ENCODE results near the gene SETD3.

DNA sequence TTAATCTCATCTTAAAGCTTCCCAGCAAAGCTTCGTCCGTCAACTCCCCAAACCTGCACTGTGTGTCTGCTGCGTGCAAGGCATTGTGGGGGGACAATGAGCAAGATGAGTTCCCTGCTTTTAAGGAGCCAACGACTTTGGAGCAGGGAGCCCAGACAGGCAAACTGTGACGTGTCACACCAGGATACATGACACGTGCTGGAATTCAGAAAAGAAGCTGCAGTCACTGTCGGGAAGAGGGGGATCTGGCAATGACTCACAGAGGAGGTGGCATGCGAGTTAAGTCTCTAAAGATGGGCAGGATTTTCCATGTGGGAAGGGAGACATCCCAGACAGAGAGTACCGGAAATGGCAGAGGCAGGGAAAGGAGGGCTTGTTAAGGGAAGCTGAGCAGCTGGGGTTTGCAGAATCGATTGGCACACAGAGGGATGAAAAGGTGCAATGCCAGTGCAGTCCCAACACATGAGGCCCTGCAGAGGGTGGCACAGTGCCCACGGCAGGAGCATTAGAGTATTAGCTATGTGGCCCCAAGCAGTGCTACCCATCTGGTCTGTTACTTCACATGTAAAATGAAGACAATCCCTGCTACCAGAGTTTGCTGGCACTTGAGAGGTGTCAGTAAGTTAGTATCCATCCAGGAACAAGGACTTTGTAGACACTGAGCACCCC lies 52.9 kb downstream of the SETD3 start:
- TF ChIP-seq, protein P1, sequence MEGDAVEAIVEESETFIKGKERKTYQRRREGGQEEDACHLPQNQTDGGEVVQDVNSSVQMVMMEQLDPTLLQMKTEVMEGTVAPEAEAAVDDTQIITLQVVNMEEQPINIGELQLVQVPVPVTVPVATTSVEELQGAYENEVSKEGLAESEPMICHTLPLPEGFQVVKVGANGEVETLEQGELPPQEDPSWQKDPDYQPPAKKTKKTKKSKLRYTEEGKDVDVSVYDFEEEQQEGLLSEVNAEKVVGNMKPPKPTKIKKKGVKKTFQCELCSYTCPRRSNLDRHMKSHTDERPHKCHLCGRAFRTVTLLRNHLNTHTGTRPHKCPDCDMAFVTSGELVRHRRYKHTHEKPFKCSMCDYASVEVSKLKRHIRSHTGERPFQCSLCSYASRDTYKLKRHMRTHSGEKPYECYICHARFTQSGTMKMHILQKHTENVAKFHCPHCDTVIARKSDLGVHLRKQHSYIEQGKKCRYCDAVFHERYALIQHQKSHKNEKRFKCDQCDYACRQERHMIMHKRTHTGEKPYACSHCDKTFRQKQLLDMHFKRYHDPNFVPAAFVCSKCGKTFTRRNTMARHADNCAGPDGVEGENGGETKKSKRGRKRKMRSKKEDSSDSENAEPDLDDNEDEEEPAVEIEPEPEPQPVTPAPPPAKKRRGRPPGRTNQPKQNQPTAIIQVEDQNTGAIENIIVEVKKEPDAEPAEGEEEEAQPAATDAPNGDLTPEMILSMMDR (IDR thresholded peaks at IDR 0.05) = no peak
- no peak for TF ChIP-seq POLR2A (IDR thresholded peaks at IDR 0.05)
